GM18507 (cell line): ENCODE measurements around the gene PNPLA1.

Experiments
- DNase-seq: peaks from one replicate; pipeline ENCODE4 v3.0.0; 2011; ENCODE audit warnings: low read depth; ENCODE audit not compliant: insufficient read length; ENCODE audit errors: extremely low spot score
- FAIRE-seq: peaks from 2 replicates; lab custom pipeline; 2011; peaks lifted over from hg19 to GRCh38; lab: Jason Lieb, UNC

The PNPLA1 gene

GRCh38 chr6:36244641-36245280 lies 25.1 kb upstream of the PNPLA1 start:
- no peak for FAIRE-seq

GRCh38 chr6:36245572-36246061 lies 24.2 kb upstream of the PNPLA1 start:
- FAIRE-seq (no peak), DNase-seq (no peak)

More at GRCh38 chr6:36244641-36245280, 25.1 kb upstream of the PNPLA1 start:
- DNase-seq = no peak

GRCh38 chr6:36246506-36247268 lies 23.2 kb upstream of the PNPLA1 start:
- FAIRE-seq (no peak), DNase-seq (no peak)

GRCh38 chr6:36247693-36248092 lies 22.2 kb upstream of the PNPLA1 start:
- FAIRE-seq (no peak), DNase-seq (no peak)

GRCh38 chr6:36248980-36249379 lies 20.9 kb upstream of the PNPLA1 start:
- FAIRE-seq (no peak), DNase-seq (no peak)

GRCh38 chr6:36249536-36249935 lies 20.3 kb upstream of the PNPLA1 start:
- FAIRE-seq = no peak
- no peak for DNase-seq

GRCh38 chr6:36252005-36252404 lies 17.9 kb upstream of the PNPLA1 start:
- FAIRE-seq = no peak
- no peak for DNase-seq

GRCh38 chr6:36263390-36264000 lies 6.4 kb upstream of the PNPLA1 start:
- FAIRE-seq = no peak
- DNase-seq = no peak

- no peak for FAIRE-seq
- DNase-seq = no peak
These were observed 4.1 kb upstream of the PNPLA1 start for GRCh38 chr6:36265744-36266143.

GRCh38 chr6:36266913-36267644 lies 2.8 kb upstream of the PNPLA1 start:
- DNase-seq = no peak

GRCh38 chr6:36267731-36268477 lies 2.0 kb upstream of the PNPLA1 start:
- FAIRE-seq (no peak), DNase-seq (no peak)

More at GRCh38 chr6:36266913-36267644, 2.8 kb upstream of the PNPLA1 start:
- no peak for FAIRE-seq

GRCh38 chr6:36268478-36269275 lies 1.2 kb upstream of the PNPLA1 start:
- no peak for DNase-seq
- FAIRE-seq = no peak

- FAIRE-seq (no peak), DNase-seq (no peak)
These were observed 2.4 kb downstream of the PNPLA1 start for GRCh38 chr6:36272234-36272633.

- FAIRE-seq = no peak
- no peak for DNase-seq
These were observed 3.2 kb downstream of the PNPLA1 start for GRCh38 chr6:36273067-36273466.

GRCh38 chr6:36273802-36274514 lies 4.1 kb downstream of the PNPLA1 start:
- no peak for DNase-seq
- no peak for FAIRE-seq

GRCh38 chr6:36276581-36277536 lies 7.0 kb downstream of the PNPLA1 start:
- DNase-seq (no peak), FAIRE-seq (no peak)

GRCh38 chr6:36277946-36278470 lies 8.1 kb downstream of the PNPLA1 start:
- FAIRE-seq = no peak
- no peak for DNase-seq
